Measurements from ENCODE around the gene SKIDA1.
"Not testable (repeated sequence)": the region's sequence is repeated elsewhere in the genome, so short reads cannot be mapped to it uniquely, and the experiment has no call there.

Gene SKIDA1

DNA sequence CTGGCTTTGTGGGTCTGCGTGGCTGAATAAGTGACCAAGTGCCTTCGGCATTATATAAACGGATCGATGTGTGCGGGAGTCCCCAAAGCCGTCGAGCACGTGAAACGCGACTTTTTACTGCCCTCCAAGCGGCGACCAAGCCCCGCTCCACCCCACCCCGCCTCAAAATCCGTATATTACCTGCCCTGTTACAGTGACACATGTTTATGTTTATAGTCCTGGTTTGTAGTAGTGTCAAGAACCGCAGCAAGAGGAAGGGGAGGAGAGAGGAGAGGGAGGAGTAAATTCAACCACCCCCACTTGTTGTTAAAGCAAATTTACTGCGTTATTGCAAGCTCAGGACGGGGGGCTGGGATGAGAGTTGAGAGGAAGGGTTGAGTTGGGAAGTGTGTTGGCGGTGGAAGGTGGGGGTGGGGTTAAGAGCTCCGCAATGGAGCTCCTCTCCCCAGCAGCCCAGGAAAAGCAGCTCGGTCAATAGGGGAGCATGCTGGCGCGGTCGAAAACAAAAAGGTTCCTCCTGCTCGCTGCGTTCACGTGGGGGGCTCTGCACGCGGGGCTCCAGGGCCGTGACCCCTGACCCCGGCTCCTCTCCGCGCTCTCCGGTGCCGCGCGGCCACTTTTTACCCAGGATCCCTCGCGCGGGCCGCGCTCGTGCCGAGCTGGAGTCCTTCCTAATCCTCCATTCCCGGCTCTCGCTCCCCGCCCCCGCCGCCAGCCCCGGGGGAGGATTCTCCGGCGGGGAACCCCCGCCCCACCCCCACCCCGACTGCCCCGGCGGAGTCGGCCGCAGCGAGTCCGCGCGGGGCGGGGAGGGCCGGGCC, at the start of gene SKIDA1:
SKIDA1 (minus strand) TSS at position 316 of the 821 bp plus-strand sequence. CDS start 7,860 bp downstream, outside the sequence.
- DNase-seq (ENCODE audit: low spot score): peak; percentile 79

- not testable (repeated sequence) for DNase-seq (ENCODE audit: low spot score)
These were observed 49.0 kb upstream of the SKIDA1 start for GRCh38 chr10:21574514-21574913.

DNA sequence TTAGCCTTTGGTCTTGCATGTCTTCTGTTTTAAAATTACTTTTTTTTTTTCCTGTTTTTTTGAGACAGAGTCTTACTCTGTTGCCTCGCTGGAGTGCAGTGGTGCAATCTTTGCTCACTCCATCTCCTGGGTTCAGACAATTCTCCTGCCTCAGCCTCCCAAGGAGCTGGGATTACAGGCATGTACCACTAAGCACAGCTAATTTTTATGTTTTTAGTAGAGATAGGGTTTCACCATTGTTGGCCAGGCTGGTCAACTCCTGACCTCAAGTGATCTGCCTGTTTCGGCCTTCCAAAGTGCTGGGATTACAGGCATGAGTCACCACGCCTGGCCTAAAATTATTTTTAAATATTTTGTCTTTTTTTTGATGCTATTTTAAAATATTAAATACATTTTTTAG, 47.1 kb upstream of the SKIDA1 start:
- DNase-seq (ENCODE audit: low spot score): no peak

GRCh38 chr10:21570761-21571521, 45.5 kb upstream of the SKIDA1 start:
- DNase-seq (ENCODE audit: low spot score): no peak

GRCh38 chr10:21558984-21559383, 33.5 kb upstream of the SKIDA1 start:
- not testable (repeated sequence) for DNase-seq (ENCODE audit: low spot score)

DNA sequence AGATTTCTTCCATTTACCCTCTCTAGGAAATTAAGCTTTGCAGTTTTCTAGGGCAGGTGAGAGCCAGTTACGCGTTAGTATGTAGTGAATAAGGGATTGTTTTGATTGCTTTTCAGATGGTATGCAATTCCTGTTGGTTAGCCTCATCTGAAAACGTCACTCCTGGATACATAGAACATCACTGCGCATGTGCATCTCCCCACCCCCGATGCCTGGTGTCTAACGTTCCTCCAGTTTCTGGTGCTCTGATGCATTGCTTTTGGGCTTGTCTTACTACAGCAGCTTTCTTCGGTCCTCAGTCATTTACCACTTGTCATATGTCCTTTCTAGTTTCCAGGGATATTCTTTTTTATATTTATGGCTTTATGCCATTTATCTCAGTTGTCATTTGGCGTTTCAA, 31.0 kb upstream of the SKIDA1 start:
- no peak for DNase-seq (ENCODE audit: low spot score)

GRCh38 chr10:21552638-21553037, 27.2 kb upstream of the SKIDA1 start:
- DNase-seq (ENCODE audit: low spot score): no peak

- no peak for DNase-seq (ENCODE audit: low spot score)
These were observed 21.8 kb upstream of the SKIDA1 start for GRCh38 chr10:21547246-21547645.

DNA sequence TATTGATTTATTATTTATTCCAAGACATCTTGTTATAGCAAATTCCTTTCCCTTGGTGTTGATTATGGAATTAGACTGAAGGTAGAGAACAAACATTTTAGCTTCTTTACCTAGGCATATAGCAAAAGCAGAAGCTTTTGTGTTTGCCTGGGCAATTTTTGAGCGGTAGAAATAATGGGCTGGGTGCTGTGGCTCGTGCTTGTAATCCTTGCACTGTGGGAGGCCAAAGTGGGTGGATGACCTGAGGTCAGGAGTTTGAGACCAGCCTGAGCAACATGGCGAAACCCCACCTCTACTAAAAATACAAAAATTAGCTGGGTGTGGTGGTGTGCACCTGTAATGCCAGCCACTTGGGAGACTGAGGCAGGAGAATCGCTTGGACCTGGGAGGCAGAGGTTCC, 15.2 kb upstream of the SKIDA1 start:
- not testable (repeated sequence) for DNase-seq (ENCODE audit: low spot score)

GRCh38 chr10:21536874-21537273, 11.4 kb upstream of the SKIDA1 start:
- DNase-seq (ENCODE audit: low spot score): no peak

GRCh38 chr10:21535976-21536375, 10.5 kb upstream of the SKIDA1 start:
- not testable (repeated sequence) for DNase-seq (ENCODE audit: low spot score)

- DNase-seq (ENCODE audit: low spot score): peak; percentile 10
These were observed 10.0 kb upstream of the SKIDA1 start for GRCh38 chr10:21535494-21535965.

DNA sequence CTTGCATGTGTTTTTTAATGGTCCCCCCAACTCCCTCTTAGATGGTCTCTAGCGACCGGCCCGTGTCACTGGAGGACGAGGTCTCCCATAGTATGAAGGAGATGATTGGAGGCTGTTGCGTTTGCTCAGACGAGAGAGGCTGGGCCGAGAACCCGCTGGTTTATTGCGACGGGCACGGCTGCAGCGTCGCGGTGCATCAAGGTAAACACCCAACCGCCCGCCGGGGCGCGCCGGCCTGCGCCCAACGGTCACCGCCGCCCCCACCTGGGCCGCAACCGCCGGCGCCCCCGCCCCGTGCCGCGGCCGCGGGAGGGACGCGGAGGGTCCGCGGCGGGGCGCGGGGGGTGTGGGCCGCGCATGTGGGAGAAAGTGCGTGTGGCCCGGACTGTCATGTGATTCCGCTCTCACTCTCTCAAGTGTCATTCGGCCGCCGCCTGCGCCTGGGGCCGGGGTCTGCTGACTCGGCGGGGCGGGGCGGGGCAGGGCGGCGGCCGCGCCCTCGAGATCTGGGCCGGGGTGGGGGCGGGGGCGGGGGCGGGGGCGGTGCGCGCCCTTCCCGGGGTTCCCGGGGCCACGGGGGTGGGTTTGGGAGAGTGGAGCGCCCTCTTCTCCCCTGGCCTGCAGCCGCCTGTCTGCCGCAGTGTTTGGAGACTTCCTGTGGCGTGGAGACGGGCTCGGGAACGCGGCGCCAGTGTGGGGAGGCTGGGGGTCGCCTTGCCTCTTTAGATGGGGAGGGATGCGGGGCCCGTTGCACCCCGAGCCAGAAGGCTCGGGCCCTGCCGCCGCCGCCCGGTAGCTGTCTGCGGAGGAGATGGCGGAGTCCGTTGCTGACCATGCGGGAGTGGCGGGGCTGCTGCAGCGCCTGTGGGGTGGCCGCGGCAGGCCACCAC, 9.4 kb upstream of the SKIDA1 start:
- DNase-seq (ENCODE audit: low spot score): peak; percentile 74

GRCh38 chr10:21534280-21534586, 8.8 kb upstream of the SKIDA1 start:
- DNase-seq (ENCODE audit: low spot score): no peak

DNA sequence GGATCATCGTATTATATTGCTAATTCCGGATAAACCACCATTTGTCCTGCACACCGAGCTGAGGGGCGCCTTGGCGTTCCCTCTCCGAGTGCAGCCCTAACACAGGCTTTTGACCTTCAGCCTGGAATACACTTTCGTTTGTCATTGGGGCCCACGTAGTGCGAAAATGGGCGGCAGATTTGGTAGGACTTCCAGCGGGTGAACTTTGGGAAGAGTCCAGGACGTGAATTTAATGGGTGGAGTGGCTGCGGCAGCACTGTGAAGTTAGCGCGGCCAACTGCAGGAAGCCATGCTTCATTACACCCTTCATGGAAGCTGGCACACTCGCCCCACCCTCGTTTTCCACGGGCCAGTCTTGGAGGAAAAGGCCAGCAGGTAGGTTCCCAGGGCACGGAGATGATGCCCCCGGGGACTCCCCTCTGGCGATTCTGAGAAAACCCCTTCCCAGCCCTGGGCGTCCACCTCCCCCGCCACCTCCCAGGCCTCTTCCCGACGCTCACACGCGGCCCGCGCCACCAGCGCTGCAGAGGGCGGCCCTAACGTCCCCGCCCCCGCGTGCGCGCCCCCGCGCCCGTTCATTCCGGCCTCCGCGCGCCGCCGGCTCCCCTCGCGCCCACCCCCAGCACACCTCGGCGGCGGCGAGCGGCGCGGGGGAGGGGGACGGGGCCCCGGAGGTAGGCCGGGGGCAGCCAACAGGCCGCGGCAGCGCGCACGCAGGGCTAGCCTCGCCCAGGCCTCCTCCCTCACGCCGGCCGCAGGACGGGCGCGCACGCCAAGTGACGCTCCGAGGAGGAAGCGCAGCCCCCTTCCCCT, 8.2 kb upstream of the SKIDA1 start, which contains the start of gene MLLT10:
MLLT10 (plus strand) TSS at position 766 of the 813 bp plus-strand sequence. CDS start 413 bp downstream, outside the sequence.
- peak; percentile 95 for DNase-seq (ENCODE audit: low spot score)

DNA sequence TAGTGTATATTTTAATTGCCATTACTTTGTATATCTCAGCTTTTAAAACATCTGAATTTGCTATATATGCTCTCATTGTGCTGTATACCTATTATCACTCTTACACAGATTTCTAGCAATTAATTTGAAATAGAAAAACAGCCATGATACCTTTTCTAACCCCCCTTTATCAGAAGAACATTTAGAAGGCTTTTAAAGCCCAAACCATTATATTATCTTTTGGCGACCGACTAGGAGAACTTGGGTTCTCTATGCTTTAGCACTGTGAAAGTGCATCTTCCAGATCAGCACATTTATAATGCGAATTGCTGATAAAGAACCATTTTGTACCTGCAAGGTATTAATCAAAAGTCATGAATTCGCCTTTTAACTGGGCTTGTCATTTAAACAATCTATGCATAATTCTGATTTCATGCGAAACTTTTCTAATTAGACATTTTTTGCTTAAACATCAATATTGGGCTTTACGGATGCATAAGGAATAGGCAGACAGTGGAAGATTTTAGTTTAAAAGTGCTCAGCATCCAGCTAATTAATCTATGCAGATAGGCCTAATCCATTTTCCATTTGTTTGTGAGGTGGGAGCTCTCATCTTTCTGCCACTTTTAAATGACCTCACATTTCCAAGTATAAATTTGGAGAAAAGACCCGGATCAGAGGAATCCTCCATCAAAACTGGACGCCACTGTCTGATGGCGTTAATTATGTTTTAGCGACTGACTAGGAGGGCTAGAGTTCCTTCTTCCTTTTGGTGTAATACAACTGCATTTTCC, 7.4 kb upstream of the SKIDA1 start:
- DNase-seq (ENCODE audit: low spot score): peak; percentile 28

DNA sequence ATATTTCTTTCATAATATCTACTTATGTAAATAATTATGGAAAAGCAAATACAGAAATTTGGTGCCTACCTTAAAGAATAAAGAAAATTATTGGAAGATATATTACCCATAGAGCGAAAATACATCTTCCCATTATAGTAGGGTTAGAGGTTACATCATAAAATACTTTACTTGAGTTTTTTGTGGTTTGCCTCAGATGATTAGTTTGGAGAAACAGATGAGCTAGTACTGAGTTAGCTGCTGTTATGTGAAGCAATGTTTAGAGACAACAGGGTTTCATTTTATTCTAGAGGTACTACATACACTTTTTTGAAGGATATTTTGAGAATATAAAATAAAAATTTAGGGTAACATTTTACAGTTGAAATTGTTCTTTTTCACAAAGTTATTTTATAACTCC, 5.7 kb upstream of the SKIDA1 start:
- peak; percentile 21 for DNase-seq (ENCODE audit: low spot score)

DNA sequence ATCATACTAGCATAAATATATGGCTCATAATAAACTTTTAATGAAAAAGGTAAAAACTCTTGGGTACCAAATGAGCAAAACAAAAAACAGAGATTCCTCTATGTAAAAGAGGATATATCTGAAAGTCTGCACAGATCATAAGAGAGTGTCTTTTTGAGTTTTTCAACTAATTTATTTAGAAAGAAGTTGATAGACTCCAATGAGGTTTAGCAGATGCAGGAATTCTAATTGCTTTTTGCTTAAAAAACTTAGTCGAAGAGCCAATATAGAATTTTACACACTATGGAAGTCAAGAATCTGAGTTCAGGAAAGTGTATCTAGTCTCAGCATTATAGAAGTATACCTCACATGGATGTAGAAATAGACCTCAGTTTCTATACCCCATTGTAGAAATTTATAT, 5.2 kb upstream of the SKIDA1 start:
- no peak for DNase-seq (ENCODE audit: low spot score)

GRCh38 chr10:21530168-21530567, 4.7 kb upstream of the SKIDA1 start:
- no peak for DNase-seq (ENCODE audit: low spot score)
